H1 (cell line): Measurements from ENCODE around the gene MICU2. TPM values are rescaled to one million over a fixed set of nuclear protein-coding genes. Genes with fewer than 3 reads are reported as not detected.

Experiments used
- CTCF ChIA-PET: fragments of 300-600 bp; sonication (Branson Sonifier 250); formaldehyde crosslinking; loops from one replicate; lab custom pipeline; 2021; ENCODE audit not compliant: partially characterized antibody; lab: Charles Lee
- POLR2A ChIA-PET: fragments of 300-600 bp; sonication (Branson Sonifier 250); formaldehyde crosslinking; loops from one replicate; lab custom pipeline; 2021; ENCODE audit warnings: inconsistent platforms; ENCODE audit not compliant: partially characterized antibody; lab: Charles Lee
- DNase-seq, 2 experiments: peaks; one replicate each; pipeline versions ENCODE4 v3.0.0 to v3.0.0-alpha.2; 2010 to 2022; ENCODE audit warnings: low spot score in 2 of 2, low read depth in 1 of 2, mixed read lengths in 1 of 2
- FAIRE-seq: peaks from 2 replicates; lab custom pipeline; 2011; peaks lifted over from hg19 to GRCh38; lab: Jason Lieb, UNC
- H2AFZ ChIP-seq: 2 replicates; pipeline ENCODE4 v1.8.1; 2012; ENCODE audit warnings: low read length, inconsistent platforms
- H2AK5ac ChIP-seq: 2 replicates; pipeline ENCODE4 v1.6.1; 2013; ENCODE audit warnings: low read depth, low read length
- H2BK120ac ChIP-seq: replicated peaks from 2 replicates; pipeline ENCODE3; 2013; ENCODE audit warnings: low read depth, low read length, inconsistent platforms
- H2BK12ac ChIP-seq: 2 replicates; pipeline ENCODE4 v1.6.1; 2013; ENCODE audit warnings: low read depth, low read length
- H2BK15ac ChIP-seq: 2 replicates; pipeline ENCODE4 v1.6.1; 2013; ENCODE audit warnings: low read length
- H2BK20ac ChIP-seq: 2 replicates; pipeline ENCODE4 v1.6.1; 2013; ENCODE audit warnings: low read length
- H2BK5ac ChIP-seq: 2 replicates; pipeline ENCODE4 v1.6.1; 2013; ENCODE audit warnings: low read depth, low read length
- H3K14ac ChIP-seq: 2 replicates; pipeline ENCODE4 v1.6.1; 2013; ENCODE audit warnings: inconsistent platforms; ENCODE audit not compliant: insufficient read length
- H3K18ac ChIP-seq: 2 replicates; pipeline ENCODE4 v1.6.1; 2013; ENCODE audit warnings: low read length; ENCODE audit errors: extremely low read depth
- H3K23ac ChIP-seq: 2 replicates; pipeline ENCODE4 v1.6.1; 2013; ENCODE audit warnings: inconsistent platforms; ENCODE audit not compliant: insufficient read length
- H3K23me2 ChIP-seq: 2 replicates; pipeline ENCODE4 v1.6.1; 2013; ENCODE audit warnings: low read depth, low read length
- H3K27ac ChIP-seq: 2 replicates; pipeline ENCODE4 v1.6.1; 2011; ENCODE audit warnings: low read depth, low read length, inconsistent platforms
- H3K27me3 ChIP-seq, 4 experiments: replicated peaks in 1 of 4; 1 replicate in 1 of 4; 2 replicates in 3 of 4; pipeline versions ENCODE4 v1.6.1 to v1.8.1; 2011 to 2013; ENCODE audit warnings: low read length in 3 of 4, mild to moderate bottlenecking in 3 of 4, inconsistent platforms in 2 of 4, mixed read lengths in 2 of 4, moderate library complexity in 1 of 4; ENCODE audit not compliant: control insufficient read depth in 3 of 4, insufficient read depth in 3 of 4; ENCODE audit errors: extremely low read depth in 1 of 4
- H3K36me3 ChIP-seq, 4 experiments: 2 replicates each; pipeline versions ENCODE4 v1.6.1 to v1.8.1; 2011 to 2013; ENCODE audit warnings: mild to moderate bottlenecking in 4 of 4, low read length in 3 of 4, moderate library complexity in 2 of 4, control low read depth in 1 of 4, inconsistent platforms in 1 of 4; ENCODE audit not compliant: insufficient read depth in 4 of 4, control insufficient read depth in 2 of 4
- H3K4ac ChIP-seq: replicated peaks from 2 replicates; pipeline ENCODE3; 2013; ENCODE audit warnings: low read length, low read depth, mixed read lengths, inconsistent platforms; ENCODE audit not compliant: insufficient read length
- H3K4me1 ChIP-seq, 4 experiments: replicated peaks in 1 of 4; 1 replicate in 1 of 4; 2 replicates in 3 of 4; pipeline versions ENCODE4 v1.6.1 to v1.8.1; 2011 to 2013; ENCODE audit warnings: low read length in 3 of 4, inconsistent platforms in 2 of 4, mixed read lengths in 1 of 4; ENCODE audit not compliant: insufficient read depth in 4 of 4, control insufficient read depth in 3 of 4
- H3K4me2 ChIP-seq, 2 experiments: 2 replicates each; pipeline versions ENCODE4 v1.6.1 to v1.8.1; 2011 to 2013; ENCODE audit warnings: low read depth in 2 of 2, low read length in 2 of 2, control low read depth in 1 of 2, inconsistent platforms in 1 of 2, mild to moderate bottlenecking in 1 of 2; ENCODE audit not compliant: insufficient read depth in 1 of 2
- H3K4me3 ChIP-seq, 4 experiments: fragments of 200-600, 300-600 bp in 1 of 4; sonication (generic), shearing (Covaris generic), sonication (Bioruptor Twin) in 1 of 4; 2 replicates each; pipeline versions ENCODE4 v1.5.1 to v1.8.1; 2011 to 2016; ENCODE audit warnings: low read length in 4 of 4, low read depth in 3 of 4, control low read depth in 2 of 4, inconsistent platforms in 2 of 4, mild to moderate bottlenecking in 2 of 4, mixed read lengths in 1 of 4, moderate library complexity in 1 of 4; ENCODE audit not compliant: insufficient read depth in 2 of 4; ENCODE audit errors: extremely low read depth in 1 of 4
- H3K56ac ChIP-seq: replicated peaks from 2 replicates; pipeline ENCODE3; 2013; ENCODE audit warnings: low read depth, mild to moderate bottlenecking, mixed read lengths, low read length, inconsistent platforms; ENCODE audit not compliant: insufficient read length
- H3K79me1 ChIP-seq: 2 replicates; pipeline ENCODE4 v1.6.1; 2013; ENCODE audit warnings: low read depth, low read length, control low read depth
- H3K79me2 ChIP-seq, 2 experiments: 2 replicates each; pipeline versions ENCODE4 v1.6.1 to v1.8.1; 2012 to 2013; ENCODE audit warnings: low read length in 2 of 2, mild to moderate bottlenecking in 2 of 2, inconsistent platforms in 1 of 2; ENCODE audit not compliant: insufficient read depth in 2 of 2, control insufficient read depth in 1 of 2
- H3K9ac ChIP-seq, 4 experiments: replicated peaks in 1 of 4; 1 replicate in 1 of 4; 2 replicates in 3 of 4; pipeline versions ENCODE4 v1.6.1 to v1.8.1; 2011 to 2013; ENCODE audit warnings: low read depth in 3 of 4, low read length in 3 of 4, control low read depth in 2 of 4, mild to moderate bottlenecking in 2 of 4, moderate library complexity in 2 of 4, inconsistent platforms in 1 of 4; ENCODE audit errors: extremely low read depth in 1 of 4
- H3K9me3 ChIP-seq, 2 experiments: 2 replicates each; pipeline versions ENCODE4 v1.6.1 to v1.8.1; 2012 to 2013; ENCODE audit warnings: mild to moderate bottlenecking in 2 of 2, moderate library complexity in 2 of 2, control low read depth in 1 of 2, inconsistent platforms in 1 of 2, low read depth in 1 of 2, low read length in 1 of 2, mixed read lengths in 1 of 2; ENCODE audit not compliant: insufficient read depth in 2 of 2
- H4K20me1 ChIP-seq, 2 experiments: replicated peaks in 1 of 2; 2 replicates each; pipeline versions ENCODE3 to v1.8.1; 2011 to 2013; ENCODE audit warnings: inconsistent platforms in 2 of 2, low read length in 2 of 2, mild to moderate bottlenecking in 1 of 2; ENCODE audit not compliant: insufficient read depth in 2 of 2, control insufficient read depth in 1 of 2
- H4K5ac ChIP-seq: 2 replicates; pipeline ENCODE4 v1.6.1; 2013; ENCODE audit warnings: low read length, low read depth, mixed read lengths, inconsistent platforms; ENCODE audit not compliant: insufficient read length
- H4K8ac ChIP-seq: 2 replicates; pipeline ENCODE4 v1.8.0; 2013; ENCODE audit warnings: mild to moderate bottlenecking, moderate library complexity, low read length, inconsistent platforms; ENCODE audit not compliant: insufficient read depth; ENCODE audit errors: extremely low read depth
- H4K91ac ChIP-seq: replicated peaks from 2 replicates; pipeline ENCODE3; 2013; ENCODE audit warnings: low read length, mixed read lengths, inconsistent platforms; ENCODE audit not compliant: insufficient read length
- CHD2 ChIP-seq: IDR thresholded peaks from 2 replicates; pipeline ENCODE4 v1.6.1; 2012; ENCODE audit warnings: low read length, improper control_type of control experiment
- CTBP2 ChIP-seq: IDR thresholded peaks from 2 replicates; pipeline ENCODE4 v1.7.0; 2011; ENCODE audit warnings: borderline replicate concordance, mild to moderate bottlenecking, moderate library complexity, mixed read lengths, low read length; ENCODE audit not compliant: insufficient read depth, insufficient read length
- FOSL1 ChIP-seq: IDR thresholded peaks from 2 replicates; pipeline ENCODE4 v1.6.1; 2011; ENCODE audit warnings: mild to moderate bottlenecking, low read depth, low read length, moderate library complexity; ENCODE audit not compliant: insufficient read depth
- JUN ChIP-seq: IDR thresholded peaks from 2 replicates; pipeline ENCODE4 v1.6.1; 2011; ENCODE audit warnings: low read depth, mild to moderate bottlenecking, improper control_type of control experiment, low read length
- KDM1A ChIP-seq: fragments of 200-600, 300-600 bp; sonication (generic); IDR thresholded peaks from 2 replicates; pipeline ENCODE4 v1.7.1; 2016; ENCODE audit warnings: mild to moderate bottlenecking, low read length, borderline replicate concordance
- KDM5A ChIP-seq: fragments of 200-600 bp; IDR thresholded peaks from 2 replicates; pipeline ENCODE4 v1.7.1; 2012; ENCODE audit warnings: mild to moderate bottlenecking, low read length, inconsistent platforms, mixed read lengths
- RXRA ChIP-seq: IDR thresholded peaks from 2 replicates; pipeline ENCODE4 v1.6.1; 2011; ENCODE audit warnings: low read depth, mild to moderate bottlenecking, low read length, moderate library complexity; ENCODE audit not compliant: insufficient read depth
- SIX5 ChIP-seq: IDR thresholded peaks from 2 replicates; pipeline ENCODE4 v1.6.1; 2011; ENCODE audit warnings: mild to moderate bottlenecking, low read depth, low read length
- TAF1 ChIP-seq: IDR thresholded peaks from 2 replicates; pipeline ENCODE4 v1.6.1; 2011; ENCODE audit warnings: mild to moderate bottlenecking, low read depth, low read length
- TBP ChIP-seq: IDR thresholded peaks from 2 replicates; pipeline ENCODE4 v1.6.1; 2011; ENCODE audit warnings: low read depth, low read length, improper control_type of control experiment
- TEAD4 ChIP-seq: IDR thresholded peaks from 2 replicates; pipeline ENCODE4 v1.6.1; 2012; ENCODE audit warnings: low read depth, low read length, inconsistent platforms, mixed read lengths
- WGBS, 2 experiments: shearing (Covaris generic) in 1 of 2; methylation state at CpG; one replicate each; pipeline versions ENCODE4 v1.1.6 to v1.1.7; 2013 to 2015; ENCODE audit warnings: low lambda C conversion rate in 2 of 2, mixed read lengths in 2 of 2, inconsistent platforms in 1 of 2, low coverage in 1 of 2, missing lambda C conversion rate in 1 of 2; ENCODE audit not compliant: insufficient replicate concordance in 2 of 2, insufficient coverage in 1 of 2, insufficient read length in 1 of 2; ENCODE audit errors: extremely low coverage in 1 of 2, missing lambda C conversion rate in 1 of 2; 5-methylcytosine and 5-hydroxymethylcytosine counted together
- polyA plus RNA-seq, 7 experiments: library from polyadenylated mRNA; depleted of rRNA in 3 of 7; stranded (reverse) in 5 of 7; unstranded in 2 of 7; fragments of >200 nt in 5 of 7; fragments of 200-250 nt in 2 of 7; gene quantifications; 1 replicate in 5 of 7; 2 replicates in 1 of 7; 4 replicates in 1 of 7; pipeline versions ENCODE4 v1.2.1 to v1.2.3, GENCODE V29; 2011 to 2013; ENCODE audit warnings: missing spikeins in 2 of 7, mixed read lengths in 2 of 7
- total RNA-seq: library from RNA; stranded (reverse); fragmentation: NEBNext Ultra II Directional; extraction: Animal tissue kit (Norgen Biotek cat#: 25700); gene quantifications from 2 replicates; pipeline ENCODE4 v1.2.1, GENCODE V29; 2021
- TF ChIP-seq, protein P1 (sequence below): IDR thresholded peaks from 2 replicates; pipeline ENCODE4 v1.6.1; 2012; ENCODE audit warnings: inconsistent platforms

Gene MICU2
- total and polyA plus RNA-seq, 2 of the 8 experiments (the other 6 are each of a cell fraction or from before 2014, with no cell fraction given), result 34.6 to 36.5 TPM

DNA sequence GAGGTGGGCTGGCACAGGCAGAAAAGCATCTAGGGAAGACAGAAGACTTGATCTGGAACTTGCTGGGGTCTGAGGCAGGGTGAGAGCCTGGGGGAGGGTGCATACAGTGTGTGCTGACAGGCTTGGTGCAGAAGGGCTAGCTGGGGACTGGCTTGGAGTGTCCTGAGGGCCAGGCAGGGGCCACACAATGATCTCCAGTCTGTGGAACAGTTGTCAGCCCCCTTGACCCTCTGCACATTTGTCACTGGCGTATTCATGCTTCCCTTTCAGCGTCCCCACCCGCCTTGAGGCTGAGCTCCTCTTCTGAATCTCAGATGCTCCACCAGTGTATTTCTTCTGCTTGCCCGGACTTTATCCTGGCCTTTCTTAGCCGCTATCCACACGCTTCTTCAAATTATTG, 2.8 kb upstream of the MICU2 start:
- ChIA-PET POLR2A (no interaction called here), CTCF (interaction anchor here (1.0 kb wide), 1 partner anchor 13 kb away, joined by 3 read pairs; no protein-coding TSS in a partner anchor)
- Histone ChIP-seq H2BK12ac (no peak overlapping the region), H4K5ac (no peak overlapping the region), H3K18ac (no peak overlapping the region), H3K36me3 (no peaks in the 10 kb centered on the region), H3K4me3 (no peak overlapping the region), H3K9me3 (no peaks in the 10 kb centered on the region), H3K4me1 (no peaks in the 10 kb centered on the region), H3K27ac (no peak overlapping the region), H4K8ac (no peak overlapping the region), H3K27me3 (peaks cover 0 to 2% (median 0%) of the 10 kb centered on the region in 4 experiments; a peak in 1 of 7 replicates), H2AFZ (no peak overlapping the region), H2BK15ac (no peak overlapping the region), H2BK5ac (no peak overlapping the region), H4K91ac (no peak overlapping the region), H3K23me2 (no peaks in the 10 kb centered on the region), H3K79me2 (peaks cover 0 to 9% of the 10 kb centered on the region in 2 experiments; a peak in 2 of 4 replicates), H3K4ac (no peak overlapping the region), H3K23ac (no peak overlapping the region), H3K14ac (no peak overlapping the region), H2BK20ac (no peak overlapping the region), H3K9ac (no peak overlapping the region), H3K56ac (no peak overlapping the region), H3K79me1 (no peaks in the 10 kb centered on the region), H2BK120ac (no peak overlapping the region), H2AK5ac (no peak overlapping the region), H4K20me1 (no peaks in the 10 kb centered on the region), H3K4me2 (no peak overlapping the region)
- FAIRE-seq (no peak), DNase-seq (no peak)
- 79% methylated on average over 6 of the region's 6 CpGs; no CpG with 5 or more reads in 1 of the 2 experiments for WGBS, 2 experiments
- TF ChIP-seq CHD2, result no peak
- TF ChIP-seq TAF1, result no peak
- no peak for TF ChIP-seq TEAD4
- no peak for TF ChIP-seq KDM1A
- no peak for TF ChIP-seq CTBP2
- TF ChIP-seq TBP, result no peak
- TF ChIP-seq, protein P1, sequence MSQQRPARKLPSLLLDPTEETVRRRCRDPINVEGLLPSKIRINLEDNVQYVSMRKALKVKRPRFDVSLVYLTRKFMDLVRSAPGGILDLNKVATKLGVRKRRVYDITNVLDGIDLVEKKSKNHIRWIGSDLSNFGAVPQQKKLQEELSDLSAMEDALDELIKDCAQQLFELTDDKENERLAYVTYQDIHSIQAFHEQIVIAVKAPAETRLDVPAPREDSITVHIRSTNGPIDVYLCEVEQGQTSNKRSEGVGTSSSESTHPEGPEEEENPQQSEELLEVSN, result no peak
- TF ChIP-seq SIX5, result no peak
- no peak for TF ChIP-seq RXRA
- TF ChIP-seq KDM5A, result no peak
- no peak for TF ChIP-seq FOSL1
- TF ChIP-seq JUN, result no peak
